HEK293 (cell line): ENCODE results near the gene TIGD1.

Experiments
- PBX3 ChIP-seq: sonication (generic); formaldehyde crosslinking; IDR thresholded peaks from 2 replicates; pipeline ENCODE4 v1.8.1; 2022; ENCODE audit warnings: mild to moderate bottlenecking, moderate library complexity, missing genetic modification reagents
- PRDM1 ChIP-seq: fragments of 450-650 bp; formaldehyde crosslinking; IDR thresholded peaks from 2 replicates; pipeline ENCODE4; 2016; ENCODE audit warnings: missing biosample characterization, missing genetic modification characterization
- RBAK ChIP-seq: fragments of 450-650 bp; formaldehyde crosslinking; IDR thresholded peaks from 2 replicates; pipeline ENCODE4 v1.5.1; 2016; ENCODE audit warnings: missing biosample characterization, missing genetic modification characterization
- ZBTB7A ChIP-seq: fragments of 450-650 bp; formaldehyde crosslinking; IDR thresholded peaks from 2 replicates; pipeline ENCODE4 v1.5.1; 2016; ENCODE audit warnings: low read depth, missing biosample characterization, missing genetic modification characterization
- ZNF670 ChIP-seq: fragments of 450-650 bp; formaldehyde crosslinking; IDR thresholded peaks from 2 replicates; pipeline ENCODE4 v1.5.1; 2016; ENCODE audit warnings: missing biosample characterization, missing genetic modification characterization, low read depth
- ZSCAN18 ChIP-seq: fragments of 450-650 bp; formaldehyde crosslinking; IDR thresholded peaks from 2 replicates; pipeline ENCODE4 v1.5.1; 2016; ENCODE audit warnings: missing biosample characterization, missing genetic modification characterization
- TF ChIP-seq, protein P1 (sequence below): fragments of 450-650 bp; formaldehyde crosslinking; IDR thresholded peaks from 2 replicates; pipeline ENCODE4 v1.5.1; 2016; ENCODE audit warnings: missing biosample characterization, missing genetic modification characterization

DNA sequence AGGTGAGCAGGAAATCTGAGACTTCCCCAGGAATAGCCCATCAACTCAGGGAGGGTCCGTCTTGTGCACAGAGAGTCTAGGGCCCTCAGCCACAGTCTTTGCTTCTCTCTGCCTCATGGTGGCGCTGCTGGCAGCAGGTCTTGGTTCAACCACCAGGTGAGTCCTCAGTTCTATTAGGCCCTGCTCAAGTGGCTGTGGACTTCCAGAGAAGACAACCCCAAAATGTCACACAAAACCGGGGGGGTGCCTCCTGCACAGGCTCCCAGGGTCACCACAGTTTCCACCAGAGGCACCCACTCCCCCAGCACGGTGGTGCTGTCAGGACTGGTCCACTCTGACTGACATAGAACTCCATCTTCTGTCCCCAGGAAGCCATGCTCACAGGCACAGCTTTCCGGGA lies 13.3 kb downstream of the TIGD1 start:
- TF ChIP-seq RBAK (tag by site-specific recombination), result no peak
- TF ChIP-seq, protein P1, sequence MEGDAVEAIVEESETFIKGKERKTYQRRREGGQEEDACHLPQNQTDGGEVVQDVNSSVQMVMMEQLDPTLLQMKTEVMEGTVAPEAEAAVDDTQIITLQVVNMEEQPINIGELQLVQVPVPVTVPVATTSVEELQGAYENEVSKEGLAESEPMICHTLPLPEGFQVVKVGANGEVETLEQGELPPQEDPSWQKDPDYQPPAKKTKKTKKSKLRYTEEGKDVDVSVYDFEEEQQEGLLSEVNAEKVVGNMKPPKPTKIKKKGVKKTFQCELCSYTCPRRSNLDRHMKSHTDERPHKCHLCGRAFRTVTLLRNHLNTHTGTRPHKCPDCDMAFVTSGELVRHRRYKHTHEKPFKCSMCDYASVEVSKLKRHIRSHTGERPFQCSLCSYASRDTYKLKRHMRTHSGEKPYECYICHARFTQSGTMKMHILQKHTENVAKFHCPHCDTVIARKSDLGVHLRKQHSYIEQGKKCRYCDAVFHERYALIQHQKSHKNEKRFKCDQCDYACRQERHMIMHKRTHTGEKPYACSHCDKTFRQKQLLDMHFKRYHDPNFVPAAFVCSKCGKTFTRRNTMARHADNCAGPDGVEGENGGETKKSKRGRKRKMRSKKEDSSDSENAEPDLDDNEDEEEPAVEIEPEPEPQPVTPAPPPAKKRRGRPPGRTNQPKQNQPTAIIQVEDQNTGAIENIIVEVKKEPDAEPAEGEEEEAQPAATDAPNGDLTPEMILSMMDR (tag by site-specific recombination), result no peak; the same call in 1 of the 2 replicates
- no peak for TF ChIP-seq ZNF670 (tag by site-specific recombination)
- TF ChIP-seq ZBTB7A (tag by site-specific recombination), result no peak
- TF ChIP-seq PBX3 (CRISPR knock-in tag), result no peak
- TF ChIP-seq PRDM1, result no peak
- no peak for TF ChIP-seq ZSCAN18 (tag by site-specific recombination)
